ENCODE data around the gene NID1.
"Not testable (repeated sequence)": the region's sequence is repeated elsewhere in the genome, so short reads cannot be mapped to it uniquely, and the experiment has no call there.

Gene NID1

GRCh38 chr1:235999259-235999925 is 65.5 kb downstream of the NID1 start:
- no peak for DNase-seq (ENCODE audit: low read depth, low spot score)

DNA sequence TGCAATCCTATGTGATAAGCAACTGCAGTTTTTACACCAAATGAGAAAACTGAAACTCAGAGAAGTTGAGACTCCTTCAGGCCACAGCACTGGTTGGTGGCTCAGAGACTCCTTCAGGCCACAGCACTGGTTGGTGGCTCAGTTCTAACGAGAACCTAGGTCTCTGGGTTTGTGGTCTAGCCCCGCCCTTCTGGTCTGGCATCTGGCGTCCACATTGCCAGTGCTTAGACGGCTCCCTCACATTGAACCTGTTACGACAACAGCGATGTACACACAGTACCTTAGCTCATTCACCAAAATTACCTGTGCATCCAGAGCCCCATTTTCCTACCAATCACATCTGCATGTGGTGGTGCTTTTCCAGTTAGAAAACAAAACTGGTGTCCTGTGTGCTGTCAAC is 66.1 kb downstream of the NID1 start:
- DNase-seq (ENCODE audit: low read depth, low spot score): no peak

- DNase-seq (ENCODE audit: low read depth, low spot score): no peak
These were observed 67.0 kb downstream of the NID1 start for GRCh38 chr1:235997931-235998330.

DNA sequence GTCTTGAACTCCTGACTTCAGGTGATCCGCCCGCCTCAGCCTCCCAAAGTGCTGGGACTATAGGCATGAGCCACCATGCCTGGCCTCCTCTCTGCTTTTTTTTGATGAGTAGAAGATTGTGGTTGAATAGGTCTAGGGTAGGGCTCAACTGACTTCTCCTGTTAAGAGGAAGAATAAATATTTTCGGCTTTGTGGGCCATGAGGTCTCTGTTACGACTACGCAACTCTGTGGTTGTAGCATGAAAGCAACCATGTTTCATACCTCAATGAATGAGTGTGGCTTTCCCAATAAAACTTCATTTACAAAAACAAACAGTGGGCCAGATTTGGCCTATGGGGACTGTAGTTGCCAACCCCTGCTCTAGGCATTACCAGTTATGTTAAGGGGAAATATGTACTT is 67.8 kb downstream of the NID1 start:
- no peak for DNase-seq (ENCODE audit: low read depth, low spot score)

DNA sequence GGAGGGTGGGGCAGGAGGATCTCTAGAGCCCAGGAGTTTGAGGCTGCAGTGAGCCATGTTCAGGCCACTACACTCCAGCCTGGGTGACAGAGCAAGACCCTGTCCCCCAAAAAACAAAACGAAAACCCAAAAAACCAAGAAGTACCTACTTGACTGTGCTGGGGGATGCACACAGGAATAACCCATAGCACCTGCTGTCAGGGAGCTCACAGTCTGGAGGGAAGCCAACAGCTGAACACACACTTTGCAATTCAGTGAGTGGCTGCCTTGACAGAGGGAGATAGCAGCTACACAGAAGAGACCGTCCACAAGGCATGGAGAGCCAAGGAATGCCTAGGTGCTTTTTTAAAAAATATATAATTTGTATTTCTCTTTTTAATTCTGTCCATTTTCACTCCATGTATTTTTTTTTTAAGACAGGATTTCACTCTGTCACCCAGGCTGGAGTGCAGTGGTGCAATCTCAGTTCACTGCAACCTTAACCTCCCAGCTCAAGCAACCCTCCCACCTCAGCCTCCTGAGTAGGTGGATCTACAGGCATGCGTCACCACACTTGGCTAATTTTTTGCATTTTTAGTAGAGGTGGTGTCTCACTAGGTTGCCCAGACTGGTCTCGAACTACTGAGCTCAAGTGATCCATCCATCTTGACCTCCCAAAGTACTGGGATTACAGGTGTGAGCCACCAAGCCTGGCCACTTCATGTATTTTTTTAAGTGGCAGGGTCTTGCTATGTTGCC is 68.7 kb downstream of the NID1 start:
- no peak for DNase-seq (ENCODE audit: low read depth, low spot score)

- DNase-seq (ENCODE audit: low read depth, low spot score): no peak
These were observed 69.4 kb downstream of the NID1 start for GRCh38 chr1:235995511-235995910.

GRCh38 chr1:235993652-235994051 is 71.2 kb downstream of the NID1 start:
- DNase-seq (ENCODE audit: low read depth, low spot score): no peak

GRCh38 chr1:235992868-235993267 is 72.0 kb downstream of the NID1 start:
- no peak for DNase-seq (ENCODE audit: low read depth, low spot score)

DNA sequence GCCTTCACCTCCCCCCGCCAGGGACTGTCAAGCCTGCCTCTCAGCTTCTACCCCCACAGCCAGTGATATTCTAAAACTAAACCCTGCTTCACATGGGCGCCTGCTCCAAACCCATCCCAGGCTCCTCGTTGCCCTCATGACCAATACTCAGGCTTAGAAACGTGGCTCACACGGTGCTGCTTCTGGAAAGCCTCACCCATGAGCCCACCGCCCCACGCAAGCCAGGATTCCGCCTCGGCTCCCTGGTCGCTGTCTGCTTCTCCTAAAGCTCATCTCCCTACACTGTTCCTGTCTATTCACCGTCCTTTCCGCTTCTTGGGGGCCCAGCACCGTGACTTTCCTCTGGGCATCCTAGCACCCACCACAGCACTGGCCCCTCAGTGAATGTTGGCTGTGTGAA is 72.5 kb downstream of the NID1 start:
- no peak for DNase-seq (ENCODE audit: low read depth, low spot score)

- no peak for DNase-seq (ENCODE audit: low read depth, low spot score)
These were observed 74.5 kb downstream of the NID1 start for GRCh38 chr1:235990330-235990795.

DNA sequence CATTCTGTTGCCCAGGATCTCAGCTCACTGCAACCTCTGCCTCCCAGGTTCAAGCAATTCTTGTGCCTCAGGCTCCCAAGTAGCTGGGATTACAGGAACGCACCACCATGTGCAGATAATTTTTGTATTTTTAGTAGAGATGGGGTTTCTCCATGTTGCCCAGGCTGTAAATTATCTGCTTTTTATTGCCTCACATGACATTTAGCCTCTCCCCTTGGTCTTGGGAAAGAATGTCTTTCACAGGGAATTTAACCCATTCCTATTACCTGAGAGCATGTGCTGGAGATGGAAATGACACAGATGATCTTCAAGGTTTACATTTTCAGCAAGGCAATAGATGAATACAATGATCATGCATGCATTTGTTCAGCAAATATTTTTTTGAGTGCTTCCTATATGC is 75.8 kb downstream of the NID1 start:
- DNase-seq (ENCODE audit: low read depth, low spot score): no peak

- DNase-seq (ENCODE audit: low read depth, low spot score): no peak
These were observed 78.0 kb downstream of the NID1 start for GRCh38 chr1:235986869-235987268.

DNA sequence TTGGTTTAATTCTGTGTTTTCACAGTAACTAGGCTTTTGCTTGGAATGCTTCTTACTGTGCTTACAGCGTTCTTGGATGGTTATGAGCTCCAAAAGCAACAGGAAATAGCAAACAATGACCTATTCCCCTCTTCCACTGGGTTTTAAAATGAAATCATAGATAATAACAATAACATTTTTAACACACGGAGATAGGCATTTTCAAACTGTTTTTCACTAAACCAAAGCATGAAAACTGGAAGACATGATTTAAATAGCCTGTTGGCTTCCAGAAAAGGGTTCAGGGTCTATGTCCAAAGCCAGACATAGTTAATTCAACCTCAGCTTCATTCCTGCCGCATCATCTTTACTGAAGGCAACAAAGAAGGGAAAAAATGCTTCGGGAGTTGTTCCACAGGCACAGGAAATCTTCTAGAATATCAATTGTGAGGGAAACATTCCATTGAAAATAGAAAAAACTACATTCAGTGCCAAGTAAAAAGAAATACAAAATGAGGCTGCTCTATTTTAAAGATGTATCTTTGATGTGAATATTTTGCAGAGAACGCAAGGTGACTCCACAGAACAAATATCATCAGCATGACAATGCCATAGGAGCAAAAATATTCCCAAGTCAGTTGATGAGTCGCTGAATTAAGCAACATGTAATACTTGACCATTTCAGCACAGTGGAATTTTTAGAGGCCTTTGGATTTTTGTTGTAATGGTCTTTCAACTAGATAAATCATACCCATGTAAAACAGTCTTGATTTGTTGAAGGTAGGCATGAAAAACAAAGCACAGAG is 80.7 kb downstream of the NID1 start:
- peak; percentile 67 for DNase-seq (ENCODE audit: low read depth, low spot score)

DNA sequence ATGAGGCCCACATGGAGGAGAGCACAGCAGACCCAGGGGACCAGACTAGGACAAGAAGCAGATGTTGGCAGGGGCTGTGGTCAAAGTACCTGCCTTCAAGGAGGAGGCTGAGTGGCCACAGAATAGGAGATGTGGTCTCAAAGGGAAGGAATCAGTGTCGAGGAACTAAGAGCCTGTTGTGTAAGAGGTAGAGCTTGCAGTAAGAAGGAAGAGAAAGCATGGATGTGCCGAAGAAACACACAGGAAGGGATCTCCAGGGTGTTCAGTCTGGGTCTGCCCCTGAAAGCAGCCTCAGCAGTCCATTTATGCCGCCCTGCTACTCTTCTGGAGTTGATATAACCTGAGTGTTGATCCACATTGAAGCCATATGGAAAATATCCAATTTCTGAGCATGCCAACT is 83.9 kb downstream of the NID1 start:
- no peak for DNase-seq (ENCODE audit: low read depth, low spot score)

DNA sequence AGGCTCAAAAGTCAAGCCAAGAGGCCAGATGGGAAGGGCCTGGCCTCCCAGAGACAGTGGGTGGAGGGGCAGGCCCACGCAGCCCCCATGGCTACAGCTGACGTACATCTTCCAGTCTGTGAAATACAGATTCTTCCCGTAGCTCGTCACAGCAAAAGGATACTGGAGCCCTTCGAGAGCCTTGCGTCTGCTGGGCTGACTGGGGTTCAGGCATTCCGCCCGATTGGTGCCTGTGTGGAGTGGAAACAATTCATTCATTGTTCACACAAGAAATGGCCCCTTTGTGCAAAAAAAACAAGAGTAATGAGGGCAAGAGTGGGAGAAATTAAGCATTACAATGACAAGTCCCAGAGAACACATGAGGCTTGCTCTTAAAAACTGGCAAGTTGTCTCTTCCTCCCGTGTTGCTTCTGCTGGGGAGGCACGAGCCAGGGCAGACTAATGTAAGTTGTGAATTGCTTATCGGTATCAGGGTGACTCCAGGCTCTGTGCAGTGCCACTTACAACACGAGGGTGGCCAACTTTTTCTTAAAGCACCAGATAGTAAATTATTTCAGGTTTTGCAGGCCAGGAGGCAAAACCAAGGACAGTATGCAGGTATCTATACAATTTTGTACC is 85.1 kb downstream of the NID1 start:
- DNase-seq (ENCODE audit: low read depth, low spot score): no peak

DNA sequence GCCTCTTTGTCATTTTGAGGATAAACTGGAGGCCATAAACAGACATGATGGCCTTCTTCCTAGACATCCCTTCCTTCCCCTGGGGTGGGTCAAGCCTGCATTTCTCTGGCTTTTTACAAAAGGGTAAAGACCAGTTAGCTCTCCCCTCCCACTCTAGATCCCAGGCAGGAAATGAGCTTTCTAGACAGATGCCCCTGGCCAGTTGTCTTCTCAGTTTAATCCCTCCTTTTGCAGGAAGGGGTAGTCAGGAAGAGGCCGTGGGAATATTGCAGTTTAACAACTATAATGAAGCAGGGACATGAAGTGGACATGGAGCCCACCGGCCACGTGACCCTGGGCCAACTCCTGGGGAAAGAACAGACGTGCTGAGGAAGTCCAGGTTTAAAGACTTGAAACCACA is 85.7 kb downstream of the NID1 start:
- no peak for DNase-seq (ENCODE audit: low read depth, low spot score)

DNA sequence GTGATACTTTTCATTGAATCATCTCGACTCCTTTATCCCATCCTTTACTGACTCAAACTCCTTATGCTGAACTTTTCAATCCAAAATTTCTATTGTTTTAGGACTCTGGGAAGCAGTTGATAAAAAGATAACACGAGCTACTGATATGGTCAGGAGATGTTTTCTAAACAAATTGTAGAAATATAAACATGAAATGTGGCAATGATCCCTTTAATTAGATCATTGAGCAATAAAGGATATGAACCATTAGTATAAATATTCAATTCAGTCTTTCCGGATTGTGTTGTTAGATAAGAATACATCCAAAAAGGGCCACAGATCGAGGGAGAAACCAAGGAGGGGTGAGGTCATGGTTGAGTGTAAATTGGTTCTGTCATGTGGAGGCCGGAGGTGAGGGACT is 88.4 kb downstream of the NID1 start:
- no peak for DNase-seq (ENCODE audit: low read depth, low spot score)

GRCh38 chr1:235974616-235975015 is 90.3 kb downstream of the NID1 start:
- DNase-seq (ENCODE audit: low read depth, low spot score): no peak

DNA sequence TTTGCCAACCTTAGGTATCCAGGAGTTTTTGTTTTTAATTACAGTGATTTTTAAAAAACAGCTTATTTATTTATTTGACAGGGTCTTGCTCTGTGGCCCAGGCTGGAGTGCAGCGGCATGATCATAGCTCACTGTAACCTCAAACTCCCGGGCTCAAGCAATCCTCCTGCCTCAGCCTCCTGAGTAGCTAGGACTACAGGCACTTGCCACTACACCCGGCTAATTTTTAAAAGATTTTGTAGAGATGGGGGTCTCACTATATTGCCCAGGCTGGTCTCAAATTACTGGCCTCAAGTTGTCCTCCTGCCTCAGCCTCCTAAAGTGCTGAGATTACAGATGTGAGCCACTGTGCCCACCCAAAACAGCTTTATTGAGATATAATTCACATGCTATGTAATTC is 92.2 kb downstream of the NID1 start:
- not testable (repeated sequence) for DNase-seq (ENCODE audit: low read depth, low spot score)

- no peak for DNase-seq (ENCODE audit: low read depth, low spot score)
These were observed 92.6 kb downstream of the NID1 start for GRCh38 chr1:235972311-235972689.

- peak; percentile 90 for DNase-seq (ENCODE audit: low read depth, low spot score)
These were observed 93.1 kb downstream of the NID1 start for GRCh38 chr1:235971571-235972310.
